K562 (cell line): ENCODE measurements around the gene CNTD1. TPM values are rescaled to one million over a fixed set of nuclear protein-coding genes. Genes with fewer than 3 reads are reported as not detected.

Experiments
- CEBPZ ChIP-seq: fragments of 150-350 bp; IDR thresholded peaks from 2 replicates; pipeline ENCODE4 v1.6.1; 2014; ENCODE audit warnings: low read depth, mild to moderate bottlenecking, low read length, borderline replicate concordance
- E2F8 ChIP-seq: fragments of 450-650 bp; IDR thresholded peaks from 2 replicates; pipeline ENCODE4 v1.7.1; 2018; ENCODE audit warnings: mild to moderate bottlenecking, low read depth; ENCODE audit not compliant: partially characterized antibody
- IRF1 ChIP-seq: sonication (generic); formaldehyde crosslinking; IDR thresholded peaks from 2 replicates; pipeline ENCODE4 v1.8.0; 2022; ENCODE audit warnings: missing genetic modification reagents, mild to moderate bottlenecking, borderline replicate concordance
- KLF1 ChIP-seq: fragments of 450-650 bp; IDR thresholded peaks from 2 replicates; pipeline ENCODE4 v1.6.1; 2016; ENCODE audit warnings: missing genetic modification characterization, missing compliant biosample characterization
- MBD1 ChIP-seq: fragments of 250-450 bp; sonication (Bioruptor Pico); IDR thresholded peaks from 2 replicates; pipeline ENCODE4 v1.8.0; 2022; ENCODE audit warnings: inconsistent platforms
- NBN ChIP-seq: fragments of 450-650 bp; IDR thresholded peaks from 2 replicates; pipeline ENCODE4 v1.6.1; 2016; ENCODE audit warnings: low read depth, mild to moderate bottlenecking
- NR2C1 ChIP-seq, 2 experiments: fragments of 450-650 bp; IDR thresholded peaks; 2 replicates each; pipeline ENCODE4 v1.6.1; 2017; ENCODE audit warnings: mild to moderate bottlenecking in 2 of 2, antibody characterized with exemption in 1 of 2, inconsistent platforms in 1 of 2, missing compliant biosample characterization in 1 of 2, missing genetic modification characterization in 1 of 2
- SIRT6 ChIP-seq: IDR thresholded peaks from one replicate; pipeline ENCODE4 v1.6.1; 2012; ENCODE audit warnings: low read depth, mild to moderate bottlenecking, control low read depth, inconsistent platforms, low read length, moderate library complexity
- SMARCE1 ChIP-seq: fragments of 450-650 bp; IDR thresholded peaks from 2 replicates; pipeline ENCODE4 v1.7.1; 2016; ENCODE audit warnings: mild to moderate bottlenecking
- SP2 ChIP-seq: IDR thresholded peaks from 2 replicates; pipeline ENCODE4 v1.6.1; 2011; ENCODE audit warnings: mild to moderate bottlenecking, low read depth, low read length, moderate library complexity; ENCODE audit not compliant: poor library complexity, severe bottlenecking; ENCODE audit errors: extremely low read depth
- ZNF518B ChIP-seq: fragments of 250-450 bp; sonication (Bioruptor Pico); IDR thresholded peaks from 2 replicates; pipeline ENCODE4 v1.5.0; 2021; ENCODE audit warnings: mild to moderate bottlenecking, moderate library complexity
- ZNF707 ChIP-seq: fragments of 250-450 bp; sonication (Bioruptor Pico); conservative IDR thresholded peaks from 2 replicates; pipeline ENCODE4 v1.8.0; 2022; ENCODE audit warnings: inconsistent platforms, mild to moderate bottlenecking, moderate library complexity
- polyA plus RNA-seq, 8 experiments: library from polyadenylated mRNA; depleted of rRNA in 4 of 8; stranded (reverse) in 5 of 8; unstranded in 3 of 8; fragments of >200 nt; fragmentation: Nextera tagmentation in 2 of 8; fragmentation: Illumina TruSeq in 1 of 8; extraction: Ambion mirVana in 2 of 8; extraction: Trizol in 1 of 8; gene quantifications; 2 replicates each; pipeline versions ENCODE4 v1.2.1 to v1.2.3, GENCODE V29; 2011 to 2014; ENCODE audit warnings: inconsistent platforms in 1 of 8, missing spikeins in 1 of 8
- total RNA-seq, 7 experiments: library from RNA; depleted of rRNA in 6 of 7; stranded (reverse); fragments of >200 nt in 6 of 7; fragmentation: Illumina TruSeq in 2 of 7; extraction: Trizol in 2 of 7; gene quantifications; 2 replicates each; pipeline versions ENCODE4 v1.2.1 to v1.2.3, GENCODE V29; 2011 to 2021; ENCODE audit warnings: low replicate concordance in 1 of 7

Gene CNTD1
- total and polyA plus RNA-seq, 9 of the 15 experiments (the other 6 are each of a cell fraction or from before 2014, with no cell fraction given) = 0.12 to 0.86 (median 0.41) TPM; not detected in 1

GRCh38 chr17:42832934-42833766 is 34.5 kb downstream of the CNTD1 start, which contains the start of gene PSME3 (continued):
- TF ChIP-seq CEBPZ (no peak), IRF1 (CRISPR knock-in tag) (no peak), NR2C1 (IDR thresholded peaks at IDR 0.05) (peak; percentile 84), NR2C1 (tag; IDR thresholded peaks at IDR 0.05) (peak; percentile 78), SIRT6 (no peak), E2F8 (peak; percentile 93), ZNF707 (CRISPR knock-in tag) (no peak), SMARCE1 (no peak), SP2 (no peak), KLF1 (tag) (no peak; the same call in none of the 2 replicates), NBN (peak; percentile 93), ZNF518B (no peak), MBD1 (CRISPR knock-in tag) (no peak)
